K562 (cell line): Measurements from ENCODE around the gene CCDC127. TPM values are rescaled to one million over a fixed set of nuclear protein-coding genes. Genes with fewer than 3 reads are reported as not detected.

ENCODE experiments used
- ATAC-seq: fragments of 200-7000 bp; cut with Tn5 transposase; 3 replicates; pipeline ENCODE4 v1.9.1; 2020; ENCODE audit warnings: moderate library complexity
- BruUV-seq: library from RNA; stranded (reverse); fragments of 400-500 nt; replicated peaks from 2 replicates; lab custom pipeline; 2021; lab: Mats Ljungman, UMichigan
- CTCF ChIA-PET: fragments of 300-600 bp; formaldehyde crosslinking; extraction: SDS; loops from one replicate; lab custom pipeline; 2021; ENCODE audit warnings: low intra/inter-chr PET ratio; lab: Yijun Ruan, JAX
- POLR2A ChIA-PET: fragments of 300-600, 350-650 bp; sonication (Branson Sonifier 250); formaldehyde crosslinking; extraction: SDS; loops from one replicate; lab custom pipeline; 2021; ENCODE audit warnings: antibody characterized with exemption, inconsistent platforms; lab: Yijun Ruan, JAX
- DNase-seq, 4 experiments: peaks; one replicate each; pipeline versions ENCODE4 v3.0.0 to v3.0.0-alpha.2; 2011 to 2018; ENCODE audit warnings: low spot score in 3 of 4, mixed read lengths in 3 of 4; ENCODE audit errors: extremely low read depth in 1 of 4
- FAIRE-seq: peaks from 2 replicates; lab custom pipeline; 2011; peaks lifted over from hg19 to GRCh38; lab: Jason Lieb, UNC
- H2AFZ ChIP-seq: 2 replicates; pipeline ENCODE4 v1.6.0; 2011; ENCODE audit warnings: low read depth, low read length, control low read depth, inconsistent platforms
- H3K27ac ChIP-seq: fragments of 200-600 bp; 3 replicates; pipeline ENCODE4 v1.8.0; 2011; ENCODE audit warnings: low read depth, mild to moderate bottlenecking, control low read depth, inconsistent platforms, low read length, moderate library complexity, mixed read lengths; ENCODE audit errors: extremely low read depth
- H3K27me3 ChIP-seq, 2 experiments: fragments of 300-600 bp in 1 of 2; 2 replicates in 1 of 2; 3 replicates in 1 of 2; pipeline versions ENCODE4 v1.6.0 to v1.8.0; 2011; ENCODE audit warnings: inconsistent platforms in 2 of 2, low read length in 2 of 2, mild to moderate bottlenecking in 1 of 2, mixed read lengths in 1 of 2, moderate library complexity in 1 of 2; ENCODE audit not compliant: control insufficient read depth in 2 of 2, insufficient read depth in 2 of 2
- H3K36me3 ChIP-seq: fragments of 300-600 bp; 3 replicates; pipeline ENCODE4 v1.8.0; 2011; ENCODE audit warnings: mild to moderate bottlenecking, low read length, inconsistent platforms; ENCODE audit not compliant: control insufficient read depth, insufficient read depth
- H3K4me1 ChIP-seq, 2 experiments: fragments of 200-600 bp in 1 of 2; replicated peaks in 1 of 2; 2 replicates in 1 of 2; 3 replicates in 1 of 2; pipeline versions ENCODE4 v1.5.1 to v1.8.0; 2011; ENCODE audit warnings: inconsistent platforms in 2 of 2, low read length in 2 of 2, mild to moderate bottlenecking in 1 of 2, mixed read lengths in 1 of 2, moderate library complexity in 1 of 2; ENCODE audit not compliant: control insufficient read depth in 2 of 2, insufficient read depth in 2 of 2
- H3K4me2 ChIP-seq: 2 replicates; pipeline ENCODE4 v1.6.1; 2011; ENCODE audit warnings: low read length, control low read depth, inconsistent platforms, mixed read lengths; ENCODE audit not compliant: insufficient read depth
- H3K4me3 ChIP-seq: fragments of 200-600 bp; sonication (generic), shearing (Covaris generic); 2 replicates; pipeline ENCODE4 v1.5.1; 2016; ENCODE audit warnings: control low read depth, inconsistent platforms
- H3K79me2 ChIP-seq: fragments of 200-600 bp; 3 replicates; pipeline ENCODE4 v1.8.0; 2011; ENCODE audit warnings: low read length, inconsistent platforms; ENCODE audit not compliant: control insufficient read depth, insufficient read depth
- H3K9ac ChIP-seq, 2 experiments: 2 replicates each; pipeline versions ENCODE4 v1.6.0 to v1.6.1; 2011; ENCODE audit warnings: low read depth in 2 of 2, low read length in 2 of 2, control low read depth in 1 of 2, inconsistent platforms in 1 of 2, mild to moderate bottlenecking in 1 of 2, mixed read lengths in 1 of 2; ENCODE audit not compliant: insufficient read depth in 1 of 2
- H3K9me1 ChIP-seq: one replicate; pipeline ENCODE4 v1.6.0; 2011; ENCODE audit warnings: inconsistent platforms, mild to moderate bottlenecking, low read length, moderate library complexity; ENCODE audit not compliant: control insufficient read depth, insufficient read depth
- H3K9me3 ChIP-seq: replicated peaks from 2 replicates; pipeline ENCODE4 v1.5.1; 2011; ENCODE audit warnings: low read depth, low read length, inconsistent platforms; ENCODE audit not compliant: control insufficient read depth, insufficient read depth
- H4K20me1 ChIP-seq: replicated peaks from 2 replicates; pipeline ENCODE4 v1.6.1; 2011; ENCODE audit warnings: low read length, inconsistent platforms, mixed read lengths; ENCODE audit not compliant: control insufficient read depth, insufficient read depth
- AFF1 ChIP-seq, 2 experiments: fragments of 450-650 bp; IDR thresholded peaks; 2 replicates each; pipeline ENCODE4 v1.6.1; 2018; ENCODE audit warnings: mild to moderate bottlenecking in 2 of 2, low read depth in 1 of 2; ENCODE audit not compliant: partially characterized antibody in 2 of 2
- CBX1 ChIP-seq: sonication (generic); IDR thresholded peaks from 2 replicates; pipeline ENCODE4 v1.6.1; 2016; ENCODE audit warnings: antibody characterized with exemption, low read depth, mild to moderate bottlenecking
- GTF2E2 ChIP-seq: fragments of 200-800 bp; sonication (Bioruptor generic); IDR thresholded peaks from 2 replicates; pipeline ENCODE4 v1.6.1; 2016; ENCODE audit warnings: missing genetic modification characterization, missing compliant biosample characterization
- HEY1 ChIP-seq: fragments of 250-450 bp; sonication (Bioruptor Pico); IDR thresholded peaks from 2 replicates; pipeline ENCODE4 v1.5.0; 2020; ENCODE audit warnings: mild to moderate bottlenecking, moderate library complexity, borderline replicate concordance
- JUND ChIP-seq, 2 experiments: IDR thresholded peaks; 2 replicates in 1 of 2; 3 replicates in 1 of 2; pipeline ENCODE4 v1.6.1; 2011; ENCODE audit warnings: borderline replicate concordance in 2 of 2, low read depth in 2 of 2, low read length in 2 of 2, improper control_type of control experiment in 1 of 2, missing biosample characterization in 1 of 2, missing genetic modification characterization in 1 of 2, missing genetic modification reagents in 1 of 2
- MAZ ChIP-seq, 2 experiments: fragments of 450-650 bp in 1 of 2; sonication (generic) in 1 of 2; formaldehyde crosslinking; IDR thresholded peaks in 1 of 2; conservative IDR thresholded peaks in 1 of 2; 2 replicates each; pipeline versions ENCODE4 v1.4.0 to v1.5.0; 2020; ENCODE audit warnings: mild to moderate bottlenecking in 1 of 2, missing genetic modification reagents in 1 of 2
- MBD1 ChIP-seq: fragments of 250-450 bp; sonication (Bioruptor Pico); IDR thresholded peaks from 2 replicates; pipeline ENCODE4 v1.8.0; 2022; ENCODE audit warnings: inconsistent platforms
- RHOXF2B ChIP-seq: fragments of 250-450 bp; sonication (Bioruptor Pico); conservative IDR thresholded peaks from 2 replicates; pipeline ENCODE4 v1.5.1; 2021
- SRSF1 ChIP-seq: fragments of 200-400 bp; formaldehyde crosslinking; IDR thresholded peaks from 2 replicates; pipeline ENCODE4 v1.6.1; 2017; ENCODE audit warnings: mild to moderate bottlenecking, low read depth, low read length, moderate library complexity
- TAF15 ChIP-seq: fragments of 200-400 bp; formaldehyde crosslinking; IDR thresholded peaks from 2 replicates; pipeline ENCODE4 v1.6.1; 2017; ENCODE audit warnings: mild to moderate bottlenecking, low read depth, low read length, moderate library complexity
- TSHZ1 ChIP-seq: fragments of 250-450 bp; sonication (Bioruptor Pico); IDR thresholded peaks from 2 replicates; pipeline ENCODE4 v1.4.0; 2020; ENCODE audit warnings: mild to moderate bottlenecking, moderate library complexity
- ZNF140 ChIP-seq: fragments of 250-450 bp; sonication (Bioruptor Pico); IDR thresholded peaks from 2 replicates; pipeline ENCODE4 v1.8.0; 2021; ENCODE audit warnings: moderate library complexity, mild to moderate bottlenecking, inconsistent platforms
- ZNF785 ChIP-seq: fragments of 250-450 bp; sonication (Bioruptor Pico); IDR thresholded peaks from 2 replicates; pipeline ENCODE4 v1.4.0; 2020; ENCODE audit warnings: mild to moderate bottlenecking
- WGBS: fragments of 100-300 bp; shearing (Covaris generic); methylation state at CpG from one replicate; pipeline ENCODE4 v1.1.6; 2016; ENCODE audit warnings: low coverage, mixed read lengths; ENCODE audit not compliant: insufficient coverage; ENCODE audit errors: missing lambda C conversion rate; 5-methylcytosine and 5-hydroxymethylcytosine counted together
- in situ Hi-C: fragments of 300-500 bp; cut with MboI; formaldehyde crosslinking; loops from 4 replicates; pipeline ENCODE4 v1.15.0; 2018; ENCODE audit warnings: inconsistent platforms, mixed read lengths
- intact Hi-C: fragments of 100-400 bp; cut with micrococcal nuclease; formaldehyde crosslinking; loops from 2 replicates; pipeline ENCODE4 v1.14.2; 2022
- polyA plus RNA-seq, 8 experiments: library from polyadenylated mRNA; depleted of rRNA in 4 of 8; stranded (reverse) in 5 of 8; unstranded in 3 of 8; fragments of >200 nt; fragmentation: Nextera tagmentation in 2 of 8; fragmentation: Illumina TruSeq in 1 of 8; extraction: Ambion mirVana in 2 of 8; extraction: Trizol in 1 of 8; gene quantifications; 2 replicates each; pipeline versions ENCODE4 v1.2.1 to v1.2.3, GENCODE V29; 2011 to 2014; ENCODE audit warnings: inconsistent platforms in 1 of 8, missing spikeins in 1 of 8
- total RNA-seq, 7 experiments: library from RNA; depleted of rRNA in 6 of 7; stranded (reverse); fragments of >200 nt in 6 of 7; fragmentation: Illumina TruSeq in 2 of 7; extraction: Trizol in 2 of 7; gene quantifications; 2 replicates each; pipeline versions ENCODE4 v1.2.1 to v1.2.3, GENCODE V29; 2011 to 2021; ENCODE audit warnings: low replicate concordance in 1 of 7

Gene CCDC127
- total and polyA plus RNA-seq, 9 of the 15 experiments (the other 6 are each of a cell fraction or from before 2014, with no cell fraction given): 2.7 to 4.5 (median 4.1) TPM

- no peak overlapping the region for H3K27ac ChIP-seq
- ChIA-PET POLR2A (interaction anchor here (1.4 kb wide), 1 partner anchor 8 kb away, joined by 7 read pairs; no protein-coding TSS in a partner anchor), CTCF (no interaction called here)
- intact Hi-C loops (no loop called here), in situ Hi-C loops (no loop called here)
- no peak overlapping the region for H3K4me2 ChIP-seq
- no peaks in the 10 kb centered on the region for H3K27me3 ChIP-seq
- no peaks in the 10 kb centered on the region for H3K9me1 ChIP-seq
- H3K9me3 ChIP-seq: no peaks in the 10 kb centered on the region
- BruUV-seq: no TSS peak
- DNase-seq (no peak), FAIRE-seq (no peak), ATAC-seq (no peak)
- H3K36me3 ChIP-seq: peaks cover 72% of the 10 kb centered on the region; the same call in 2 of the 3 replicates
- no peak overlapping the region for H3K9ac ChIP-seq
- no peak overlapping the region for H3K4me3 ChIP-seq
- no peak overlapping the region for H2AFZ ChIP-seq
- peaks cover 3 to 11% of the 10 kb centered on the region in 2 experiments; a peak in 4 of 5 replicates for H3K4me1 ChIP-seq
- 88% methylated on average over 6 of the region's 6 CpGs for WGBS
- peaks cover 53% of the 10 kb centered on the region for H3K79me2 ChIP-seq
- H4K20me1 ChIP-seq: peaks cover 26% of the 10 kb centered on the region
- no peak for TF ChIP-seq SRSF1
- no peak for TF ChIP-seq TSHZ1 (CRISPR knock-in tag)
- TF ChIP-seq HEY1 (CRISPR knock-in tag): no peak
- TF ChIP-seq AFF1 (IDR thresholded peaks at IDR 0.05; ENCODE audit: low read depth in 1 of 2, partially characterized antibody in 2 of 2): no peak
- no peak for TF ChIP-seq MAZ (CRISPR knock-in tag; conservative IDR thresholded peaks at IDR 0.05 in 1 of 2, IDR thresholded peaks at IDR 0.05 in 1 of 2)
- no peak for TF ChIP-seq CBX1
- no peak for TF ChIP-seq RHOXF2B (CRISPR knock-in tag)
- no peak for TF ChIP-seq JUND (IDR thresholded peaks at IDR 0.05; ENCODE audit: borderline replicate concordance, low read depth, low read length)
- no peak for TF ChIP-seq JUND (tag; IDR thresholded peaks at IDR 0.05; ENCODE audit: borderline replicate concordance, low read depth, low read length)
- no peak for TF ChIP-seq TAF15
- TF ChIP-seq GTF2E2 (tag): no peak
- no peak for TF ChIP-seq ZNF785 (CRISPR knock-in tag)
- no peak for TF ChIP-seq MBD1
- TF ChIP-seq ZNF140 (CRISPR knock-in tag): no peak
Observed at GRCh38 chr5:223791-224190, 5.8 kb upstream of the CCDC127 start.
